Urothelium cell line (cell line): ENCODE data around the gene RBM33.
A peak's percentile ranks its signal among the peaks of the same experiment; 100 is the strongest.

Source experiments
- DNase-seq: peaks from one replicate; pipeline ENCODE4 v3.0.0; 2011; ENCODE audit warnings: low spot score, mixed read lengths
- FAIRE-seq: peaks from 2 replicates; lab custom pipeline; 2011; peaks lifted over from hg19 to GRCh38; lab: Jason Lieb, UNC

The RBM33 gene

DNA sequence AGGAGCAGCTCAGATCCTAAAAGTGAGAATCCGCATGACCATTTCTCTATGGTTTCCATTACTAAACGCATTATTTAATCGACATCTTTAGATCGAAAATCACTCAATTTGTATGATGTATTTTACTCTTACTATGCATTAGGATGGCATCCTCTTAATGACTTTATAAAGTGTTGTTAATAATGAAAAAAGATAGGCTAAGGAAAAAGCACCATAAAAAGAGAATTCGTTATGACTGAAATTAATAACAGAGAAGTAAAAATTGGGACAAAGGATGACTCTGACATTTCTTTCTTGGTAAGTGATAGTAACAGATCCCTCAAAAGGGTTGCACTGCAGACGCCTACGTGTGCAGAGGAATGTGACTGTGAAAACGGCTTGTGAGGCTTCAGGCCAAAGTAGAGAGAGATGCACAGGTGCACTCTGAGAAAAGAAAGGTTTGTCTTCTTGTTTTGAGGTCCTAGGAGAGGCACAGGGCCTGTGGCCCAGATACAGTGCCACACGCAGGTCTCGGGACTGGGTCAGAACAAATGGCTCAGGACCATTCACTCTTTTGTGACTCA, 23.0 kb upstream of the RBM33 start:
- no peak for FAIRE-seq
- no peak for DNase-seq

DNA sequence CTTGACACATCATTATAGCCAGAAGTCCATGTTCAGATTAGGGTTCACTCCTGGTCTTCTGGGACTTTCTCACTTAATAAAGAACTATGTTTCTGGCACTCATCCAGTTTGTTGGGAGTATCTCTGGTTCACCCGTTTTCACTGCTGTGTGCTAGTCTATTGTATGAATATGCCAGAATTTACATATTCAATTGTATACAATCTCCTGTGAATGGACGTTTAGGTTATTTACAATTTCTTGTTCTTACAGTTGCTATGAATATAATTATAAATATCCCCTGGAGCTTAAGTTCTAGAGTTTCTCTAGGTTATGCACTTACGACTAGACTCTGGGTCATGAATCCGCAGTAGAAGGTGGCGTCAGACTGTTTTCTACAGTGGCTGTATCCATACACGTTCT, 20.0 kb upstream of the RBM33 start:
- FAIRE-seq (no peak), DNase-seq (no peak)

DNA sequence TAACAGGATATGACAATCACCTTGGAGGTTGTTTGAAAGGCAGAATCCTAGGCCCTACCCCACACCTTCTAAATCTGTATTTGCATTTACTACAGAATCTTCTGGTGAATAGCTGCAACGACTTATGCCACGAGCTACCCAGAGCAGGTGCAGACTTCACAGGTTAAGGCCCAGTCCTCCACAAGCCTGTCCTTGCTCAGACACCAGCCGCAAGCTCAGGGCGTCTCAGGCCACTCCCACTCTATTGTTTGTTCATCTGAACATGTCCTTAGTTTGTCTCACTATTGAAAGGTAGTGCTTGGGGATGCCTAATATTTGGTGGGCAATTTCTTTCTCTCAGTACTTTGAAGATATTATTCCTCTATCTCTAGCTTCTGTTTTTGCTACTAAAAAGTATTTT, 18.9 kb upstream of the RBM33 start:
- FAIRE-seq = no peak
- no peak for DNase-seq

DNA sequence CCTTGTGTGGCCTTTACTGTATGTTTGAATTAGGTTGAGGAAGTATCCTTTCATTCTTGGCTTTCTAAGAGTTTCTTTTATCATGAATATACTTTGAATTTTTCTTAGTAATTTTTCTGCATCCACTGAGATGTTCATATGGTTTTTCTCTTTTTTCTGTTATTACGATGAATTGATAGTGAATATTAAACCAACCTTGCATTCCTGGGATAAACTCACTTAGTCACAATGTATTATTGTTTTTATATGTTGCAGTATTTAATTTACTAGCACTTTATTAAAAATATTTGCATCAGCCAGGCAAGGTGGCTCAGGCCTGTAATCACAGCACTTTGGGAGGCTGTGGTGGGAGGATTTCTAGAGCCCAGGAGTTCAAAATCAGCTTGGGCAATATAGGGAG, 15.3 kb upstream of the RBM33 start:
- FAIRE-seq (no peak), DNase-seq (no peak)

DNA sequence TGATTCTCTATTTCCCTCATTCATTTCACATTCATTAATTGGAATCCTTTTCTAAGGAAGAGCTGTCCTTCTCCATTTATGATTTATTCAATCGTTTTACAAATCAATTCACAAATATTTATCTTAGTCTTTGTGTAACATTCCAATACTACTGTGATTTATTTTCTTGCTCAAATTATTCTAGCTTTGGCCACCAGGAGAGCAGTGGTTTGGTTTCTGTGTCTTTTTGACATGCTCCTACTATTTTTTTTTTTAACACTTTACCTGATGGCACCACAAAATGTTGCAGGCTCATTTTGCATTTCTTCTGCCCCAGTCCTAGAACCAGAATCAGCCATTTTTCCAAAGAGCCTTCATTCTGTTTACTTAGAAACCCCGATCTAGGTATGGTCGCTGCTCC, 13.3 kb upstream of the RBM33 start:
- DNase-seq (no peak), FAIRE-seq (no peak)

DNA sequence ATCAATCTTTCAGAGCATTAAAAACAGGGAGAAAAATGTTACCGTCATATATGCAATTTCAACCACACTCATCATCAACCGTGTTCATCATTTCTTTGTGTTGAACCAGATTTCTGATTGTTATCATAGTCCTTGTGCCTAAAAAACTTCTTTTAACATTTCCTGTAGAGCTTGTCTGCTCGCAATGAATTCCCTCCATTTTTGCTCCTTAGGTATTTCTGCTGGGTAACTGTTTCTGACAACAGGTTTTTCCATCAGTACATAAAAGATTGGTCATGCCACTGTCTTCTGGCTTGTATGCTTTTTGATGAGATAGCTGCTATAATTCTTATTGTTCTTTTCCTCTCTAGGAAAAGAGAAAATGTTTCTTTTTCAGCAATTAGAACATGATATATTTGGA, 8.6 kb upstream of the RBM33 start:
- DNase-seq = no peak
- no peak for FAIRE-seq

DNA sequence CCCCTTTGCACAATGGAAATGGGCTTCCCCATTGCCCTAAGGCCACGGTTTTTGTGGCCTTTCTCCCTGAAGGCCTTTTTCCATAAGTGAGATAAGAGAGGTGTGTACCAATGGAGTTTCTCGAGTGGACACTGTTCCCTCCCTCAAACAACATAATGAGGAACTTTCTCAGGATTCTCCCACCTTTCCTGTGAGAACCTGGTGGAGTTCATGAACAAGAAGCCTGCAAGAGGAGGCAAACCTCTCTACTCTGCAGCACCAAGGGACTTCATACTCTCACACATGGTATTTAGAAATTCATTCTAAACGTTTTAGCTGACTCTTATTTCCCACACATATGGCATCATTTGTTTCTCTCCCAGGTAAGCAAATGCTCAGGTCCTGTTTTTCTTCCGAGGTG, 7.3 kb upstream of the RBM33 start:
- DNase-seq = no peak
- FAIRE-seq = no peak

DNA sequence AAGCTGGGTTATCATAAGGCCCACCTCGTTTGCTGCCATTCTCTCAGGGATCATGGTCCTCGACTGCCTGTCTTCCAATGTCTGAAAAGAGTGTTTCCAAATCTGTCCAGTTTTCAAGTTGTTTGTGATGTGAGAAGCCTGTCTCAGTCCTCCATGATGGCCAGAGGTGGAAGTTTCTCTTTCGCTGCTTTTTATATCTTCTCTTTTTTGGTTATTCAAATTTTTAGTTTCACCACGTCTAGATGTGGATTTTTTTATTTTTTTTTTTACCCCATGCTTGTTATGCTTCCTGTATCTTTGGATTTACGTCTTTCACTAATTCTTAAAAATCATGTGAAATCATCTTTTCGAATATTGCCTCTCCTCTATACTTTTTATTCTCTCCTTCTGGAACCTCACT, 6.1 kb upstream of the RBM33 start:
- DNase-seq = no peak
- FAIRE-seq = no peak

DNA sequence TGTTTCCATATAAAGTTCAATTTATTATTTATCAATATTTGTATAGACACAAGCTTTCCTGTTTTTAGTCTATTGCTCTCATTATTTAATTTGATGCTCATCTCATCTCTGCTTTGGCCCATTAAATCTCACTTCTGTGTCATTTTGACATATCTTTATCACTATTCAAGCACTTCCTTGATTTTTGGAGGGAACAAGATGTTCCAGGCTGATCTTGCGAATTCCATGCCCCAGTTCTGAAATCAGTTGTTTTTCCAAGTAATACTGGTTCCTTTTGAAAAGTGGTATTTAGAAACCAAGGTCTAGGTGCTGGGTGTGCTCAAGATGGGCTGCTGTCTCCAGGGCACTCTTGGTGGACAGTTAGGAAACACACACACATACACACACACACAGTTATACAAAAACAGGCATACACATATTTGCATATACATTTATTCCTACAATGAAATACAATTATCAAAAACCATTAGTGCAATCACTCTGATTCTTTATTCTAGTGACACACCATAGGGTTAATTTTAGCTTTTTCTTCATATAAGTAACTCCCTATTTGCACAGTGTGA, 4.4 kb upstream of the RBM33 start:
- DNase-seq (no peak), FAIRE-seq (no peak)

DNA sequence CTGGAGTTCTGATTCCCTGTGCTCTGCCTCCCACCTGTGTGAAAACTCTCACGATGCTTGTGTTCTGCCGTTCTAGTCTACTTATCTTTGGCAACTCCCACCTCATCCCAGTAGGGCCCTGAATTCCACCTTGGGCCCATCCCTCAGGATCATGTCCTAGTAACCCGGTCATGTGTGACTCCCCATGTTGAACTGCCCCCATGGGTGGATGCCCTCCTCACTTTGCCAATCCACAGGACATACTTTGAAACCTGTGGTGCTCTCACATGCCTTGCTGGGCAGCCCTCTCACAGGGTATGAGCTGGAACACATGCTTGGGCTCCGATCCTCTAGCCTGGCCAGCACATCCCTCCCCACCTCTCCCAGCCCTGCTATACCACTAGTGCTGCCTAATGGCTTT, 3.8 kb upstream of the RBM33 start:
- FAIRE-seq (no peak), DNase-seq (no peak)

DNA sequence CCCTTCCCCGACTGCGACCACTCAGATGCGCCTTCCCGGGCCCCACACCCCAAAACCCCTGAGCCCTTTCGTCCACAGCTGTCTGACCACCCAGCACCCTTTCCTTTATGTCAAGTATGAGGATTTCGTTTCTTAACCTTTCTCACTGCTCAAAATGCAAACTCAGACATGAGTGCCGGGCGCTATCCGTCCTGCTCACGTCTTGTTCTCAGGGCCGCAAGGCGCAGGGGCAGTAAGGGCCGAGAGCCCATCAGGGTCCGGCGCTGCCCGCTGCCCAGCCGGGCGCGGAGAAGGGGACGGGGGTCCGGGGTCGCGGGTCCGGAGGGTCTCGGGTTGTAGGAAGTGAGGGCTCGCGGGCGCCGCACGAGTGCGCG, 670 bp upstream of the RBM33 start:
- no peak for DNase-seq
- no peak for FAIRE-seq

DNA sequence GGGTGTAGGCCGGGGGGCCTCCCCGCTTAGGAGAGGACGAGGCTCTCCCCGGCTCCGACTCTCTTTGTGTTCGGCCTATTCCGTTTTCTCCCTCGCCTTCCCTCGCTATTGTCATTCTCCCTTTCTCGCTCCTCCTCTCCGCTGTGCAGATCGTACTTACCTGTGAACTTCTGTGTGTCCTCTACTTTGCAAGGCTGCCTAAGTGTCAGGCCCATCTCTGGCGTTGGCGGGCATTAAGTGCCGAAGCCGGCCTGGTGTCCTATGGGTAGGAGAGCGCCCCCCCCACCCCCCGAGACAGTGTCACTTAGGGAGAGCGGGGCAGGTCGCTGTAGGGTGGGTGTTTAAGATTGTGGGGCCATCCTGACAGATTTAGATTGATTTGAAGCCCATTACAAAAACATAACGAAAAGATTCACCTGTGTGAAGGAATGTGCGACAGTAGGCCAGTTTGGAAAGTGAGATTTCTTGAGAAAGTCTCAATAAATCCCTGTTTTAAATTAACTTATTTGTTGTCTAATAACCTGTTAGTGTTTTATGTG, 579 bp downstream of the RBM33 start:
- FAIRE-seq (no peak), DNase-seq (peak; percentile 3)

DNA sequence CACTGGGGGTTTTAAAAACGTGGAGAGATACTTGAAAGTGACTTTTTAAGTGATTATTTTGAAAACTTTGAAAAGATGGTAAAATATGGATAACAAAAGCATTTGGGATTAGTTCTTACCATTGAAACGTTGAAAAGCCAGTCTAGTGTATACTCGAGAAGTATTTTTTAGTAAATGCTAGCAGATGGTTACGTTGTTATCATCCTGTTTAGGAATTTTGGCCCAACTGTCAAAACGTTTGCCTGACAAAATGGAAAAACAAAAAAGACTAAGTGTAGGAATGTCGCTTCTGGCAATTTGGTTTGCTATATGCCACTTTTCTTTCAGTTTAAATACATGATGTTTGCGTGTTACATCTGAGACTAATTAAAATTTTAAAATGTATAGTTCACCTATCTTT, 1.2 kb downstream of the RBM33 start:
- no peak for DNase-seq
- no peak for FAIRE-seq

DNA sequence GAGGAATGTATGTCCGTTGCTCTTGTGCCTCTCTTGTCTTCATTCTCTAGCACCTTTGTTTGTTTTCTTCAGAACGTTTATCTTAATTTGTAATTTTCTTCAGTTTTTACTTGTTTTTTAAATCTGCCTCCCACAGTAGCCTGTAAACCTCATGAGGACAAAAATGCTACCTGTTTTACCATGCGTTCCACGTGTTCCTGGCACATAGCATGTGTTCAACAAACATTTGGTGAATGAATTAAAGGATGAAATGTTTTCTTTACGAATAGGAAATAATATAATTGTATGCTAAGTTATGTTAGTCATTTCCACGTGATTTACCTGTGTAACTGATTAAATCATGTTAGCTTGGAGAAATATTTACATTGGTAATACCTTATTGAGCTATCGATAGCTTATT, 2.2 kb downstream of the RBM33 start:
- FAIRE-seq (no peak), DNase-seq (no peak)

DNA sequence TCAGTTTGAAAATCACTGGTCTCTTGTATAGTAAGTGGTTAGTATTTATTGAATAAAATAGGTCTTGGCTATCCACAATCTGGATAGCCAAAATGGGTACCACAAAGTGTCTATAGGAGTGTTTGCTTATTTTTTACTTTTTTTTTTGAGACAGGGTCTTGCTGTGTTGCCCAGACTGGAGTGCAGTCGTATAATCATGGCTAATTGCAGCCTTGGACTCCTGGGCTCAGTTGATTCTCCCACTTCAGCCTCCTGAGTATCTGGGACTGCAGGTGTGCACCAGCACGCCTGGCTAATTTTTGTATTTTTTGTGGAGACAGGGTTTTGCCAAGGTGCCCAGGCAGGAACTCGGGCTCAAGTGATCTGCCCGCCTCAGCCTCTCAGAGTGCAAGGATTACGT, 2.8 kb downstream of the RBM33 start:
- FAIRE-seq (no peak), DNase-seq (no peak)

DNA sequence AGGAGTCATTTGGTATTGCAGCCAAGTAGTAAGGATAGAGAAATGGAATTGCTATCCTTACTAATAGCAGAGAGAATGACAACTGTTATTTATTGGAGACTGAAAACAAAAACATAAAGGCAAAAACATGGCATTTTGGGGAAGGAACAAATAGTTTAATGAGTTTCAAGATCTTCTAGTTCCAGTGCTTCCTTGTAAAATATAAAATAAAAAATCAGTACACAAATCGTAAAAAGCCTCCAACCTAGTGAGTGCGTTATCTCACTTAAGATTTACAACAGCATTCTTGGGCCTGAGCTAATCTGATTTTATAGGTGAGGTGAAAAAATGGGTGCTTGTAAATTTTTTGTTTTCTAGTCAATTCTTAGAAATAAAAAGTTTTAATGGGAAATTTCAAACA, 3.3 kb downstream of the RBM33 start:
- no peak for DNase-seq
- FAIRE-seq = no peak

DNA sequence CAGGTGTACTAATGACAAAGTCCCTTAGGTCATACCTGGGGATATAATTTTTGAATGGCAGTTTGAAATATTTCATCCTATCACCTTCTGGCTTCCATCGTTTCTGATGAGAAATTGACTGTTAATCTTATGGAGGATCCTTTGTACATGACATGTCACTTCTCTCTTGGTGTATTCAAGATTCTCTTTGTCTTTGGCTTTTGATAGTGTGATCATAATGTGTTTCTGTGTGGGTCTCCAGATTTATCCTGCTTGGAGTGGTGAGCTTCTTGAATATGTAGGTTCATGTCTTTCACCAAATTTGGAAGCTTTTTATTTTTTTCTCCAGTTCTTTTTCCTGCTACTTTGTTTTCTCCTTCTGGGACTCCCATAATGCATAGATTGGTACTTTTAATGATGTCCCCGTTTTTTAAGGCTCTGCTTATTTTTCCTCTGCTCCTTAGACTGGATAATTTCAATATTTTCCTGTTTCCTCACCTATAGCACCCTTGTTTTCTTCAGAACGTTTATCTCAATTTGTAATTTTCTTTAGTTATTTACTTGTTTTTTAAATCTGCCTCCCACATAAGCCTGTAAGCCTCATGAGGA, 4.4 kb downstream of the RBM33 start:
- DNase-seq = no peak
- no peak for FAIRE-seq

DNA sequence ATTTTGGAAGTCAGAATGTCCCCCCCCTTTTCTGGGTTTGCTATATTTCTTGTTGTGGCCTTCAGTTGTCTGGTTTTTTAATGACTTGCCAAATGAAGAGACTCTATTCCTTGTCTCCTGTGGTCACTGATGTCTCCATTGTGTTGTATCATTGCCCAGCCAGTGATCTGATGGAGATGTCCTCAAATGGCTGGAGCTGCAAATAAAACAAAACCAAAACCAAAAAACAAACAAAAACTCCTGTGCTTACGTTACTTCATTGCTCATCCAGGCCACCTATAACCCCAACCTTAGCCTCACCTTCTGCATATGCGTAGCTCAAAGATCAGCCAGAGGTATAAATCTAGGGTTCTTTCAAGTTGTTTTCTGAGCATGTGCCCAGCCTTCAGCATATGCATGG, 5.1 kb downstream of the RBM33 start:
- DNase-seq (no peak), FAIRE-seq (no peak)

DNA sequence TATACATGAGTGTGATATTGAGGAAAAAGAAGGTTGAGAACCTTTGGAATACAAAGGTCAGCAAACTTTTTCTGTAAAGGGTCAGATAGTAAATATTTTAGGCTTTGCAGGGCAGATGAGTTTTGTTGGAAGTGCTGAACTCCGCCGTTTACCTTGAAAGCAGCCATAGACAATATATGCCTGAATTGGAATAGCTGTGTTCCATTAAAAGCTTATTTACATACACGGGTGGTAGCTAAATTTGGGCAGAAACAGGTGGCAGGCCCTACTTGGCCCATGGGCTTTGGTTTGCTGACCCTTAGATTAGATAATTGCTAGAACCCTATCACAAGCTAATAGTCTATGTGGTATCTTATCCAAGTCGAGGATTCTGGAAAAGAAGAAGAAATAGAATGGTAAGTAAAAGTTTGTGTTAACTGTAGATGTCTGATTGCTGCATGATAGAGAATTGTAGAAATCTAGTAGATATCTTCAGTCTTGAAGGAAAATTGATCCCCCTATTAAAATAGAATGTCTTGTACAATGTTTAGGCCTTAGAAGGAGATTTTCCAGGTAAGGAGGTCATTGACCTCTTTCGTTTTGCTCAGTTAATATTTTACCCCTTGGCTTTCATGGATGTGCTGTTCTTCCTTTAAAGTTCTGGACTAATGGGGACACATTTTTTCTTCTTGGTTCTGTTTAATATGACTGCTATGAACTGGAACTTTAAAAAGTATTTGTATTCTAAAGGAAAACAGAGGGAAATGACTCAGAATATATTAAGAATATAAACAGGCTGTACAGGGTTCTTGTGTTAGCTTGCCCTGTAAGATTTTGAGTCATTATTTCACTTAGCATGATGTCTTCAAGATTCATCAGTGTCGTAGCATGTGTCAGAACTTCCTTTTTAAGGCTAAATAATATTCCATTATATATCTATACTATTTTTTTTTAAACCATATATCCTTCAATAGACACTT, 8.0 kb downstream of the RBM33 start:
- DNase-seq (no peak), FAIRE-seq (no peak)

DNA sequence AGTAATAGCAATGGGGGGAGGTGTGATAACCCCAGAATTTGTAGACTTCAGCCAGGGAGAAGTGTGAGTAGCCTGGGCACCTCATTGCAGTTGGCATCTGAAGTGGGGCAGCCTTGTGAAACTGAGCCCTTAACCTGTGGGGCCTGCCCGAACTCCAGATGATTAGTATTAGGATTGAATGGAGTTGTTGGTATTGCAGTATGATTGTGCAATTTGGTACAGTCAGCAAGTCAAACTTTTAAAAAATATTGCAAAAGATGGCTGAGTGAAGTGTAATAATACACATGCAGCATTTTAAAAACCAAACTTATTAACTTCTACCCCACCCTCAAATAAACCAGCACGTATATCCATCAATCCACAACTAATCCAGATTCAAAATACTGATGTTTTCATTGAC, 9.3 kb downstream of the RBM33 start:
- no peak for FAIRE-seq
- DNase-seq = no peak

DNA sequence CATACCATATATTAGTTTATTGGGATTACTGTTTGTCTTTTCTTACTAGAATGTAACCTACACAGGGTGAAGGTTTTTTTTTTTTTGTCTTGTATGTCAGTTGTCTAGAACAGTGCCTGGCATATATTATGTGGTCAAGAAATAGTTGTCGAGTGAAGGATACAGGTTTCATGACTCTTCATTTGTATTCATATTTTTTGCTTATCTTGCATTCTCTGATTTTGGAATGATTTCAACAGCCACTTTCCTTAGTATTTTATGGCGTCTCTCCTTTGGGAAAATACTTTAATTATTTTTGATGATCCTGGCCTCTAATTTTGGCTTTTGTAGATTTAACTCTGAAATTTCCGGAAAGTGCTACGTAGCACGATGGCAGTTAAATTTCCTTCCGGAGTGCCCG, 12.4 kb downstream of the RBM33 start:
- DNase-seq = no peak
- no peak for FAIRE-seq
